Eye (tissue), 1 donor: ENCODE measurements around the gene CYRIA.

Source experiments
- DNase-seq: peaks from one replicate; pipeline ENCODE4 v3.0.0-alpha.2; 2015

The CYRIA gene

GRCh38 chr2:16649353-16650286 lies 16.0 kb downstream of the CYRIA start:
- no peak for DNase-seq

- no peak for DNase-seq
These were observed 17.5 kb downstream of the CYRIA start for GRCh38 chr2:16647992-16648617.

GRCh38 chr2:16645775-16646559 lies 19.7 kb downstream of the CYRIA start:
- DNase-seq, result no peak

GRCh38 chr2:16645088-16645487 lies 20.5 kb downstream of the CYRIA start:
- DNase-seq, result no peak

GRCh38 chr2:16644221-16644925 lies 21.3 kb downstream of the CYRIA start:
- no peak for DNase-seq

GRCh38 chr2:16643099-16643498 lies 22.5 kb downstream of the CYRIA start:
- DNase-seq, result no peak

- no peak for DNase-seq
These were observed 23.5 kb downstream of the CYRIA start for GRCh38 chr2:16642088-16642487.

- no peak for DNase-seq
These were observed 24.1 kb downstream of the CYRIA start for GRCh38 chr2:16641509-16641908.

GRCh38 chr2:16640867-16641266 lies 24.8 kb downstream of the CYRIA start:
- DNase-seq, result peak; percentile 57

- no peak for DNase-seq
These were observed 25.5 kb downstream of the CYRIA start for GRCh38 chr2:16640001-16640700.

GRCh38 chr2:16639431-16639830 lies 26.2 kb downstream of the CYRIA start:
- DNase-seq, result peak; percentile 50

- DNase-seq, result no peak
These were observed 26.7 kb downstream of the CYRIA start for GRCh38 chr2:16638946-16639345.

- no peak for DNase-seq
These were observed 28.3 kb downstream of the CYRIA start for GRCh38 chr2:16637304-16637703.

- peak; percentile 45 for DNase-seq
These were observed 29.6 kb downstream of the CYRIA start for GRCh38 chr2:16635791-16636699.

- no peak for DNase-seq
These were observed 31.8 kb downstream of the CYRIA start for GRCh38 chr2:16633621-16634430.

GRCh38 chr2:16632598-16632997 lies 33.0 kb downstream of the CYRIA start:
- DNase-seq, result peak; percentile 75

GRCh38 chr2:16630463-16630862 lies 35.2 kb downstream of the CYRIA start:
- DNase-seq, result no peak

- no peak for DNase-seq
These were observed 35.9 kb downstream of the CYRIA start for GRCh38 chr2:16629770-16630169.

- DNase-seq, result no peak
These were observed 36.6 kb downstream of the CYRIA start for GRCh38 chr2:16629044-16629443.

GRCh38 chr2:16628314-16628713 lies 37.3 kb downstream of the CYRIA start:
- no peak for DNase-seq
